ENCODE results near the gene RIT2. TPM values are rescaled to one million over a fixed set of nuclear protein-coding genes. Genes with fewer than 3 reads are reported as not detected.

RIT2 gene
- polyA plus RNA-seq, 1 of the 3 experiments (the other 2 are of a cell fraction): not detected

- H3K36me3 ChIP-seq (replicated peaks in 1 of 2; ENCODE audit: control insufficient read depth in 1 of 2, insufficient read depth in 2 of 2, low read length in 1 of 2): no peaks in the 10 kb centered on the region
- H2AFZ ChIP-seq (ENCODE audit: low read depth): no peak overlapping the region
- no peaks in the 10 kb centered on the region; a peak in 1 of 4 replicates for H3K4me1 ChIP-seq (ENCODE audit: control insufficient read depth in 1 of 2, insufficient read depth in 2 of 2, low read depth in 1 of 2, low read length in 1 of 2)
- H3K4me3 ChIP-seq (ENCODE audit: low read depth in 2 of 2, low read length in 1 of 2): no peak overlapping the region
- no peaks in the 10 kb centered on the region for H3F3A ChIP-seq (replicated peaks; ENCODE audit: insufficient read depth)
- no peak overlapping the region for H3K27ac ChIP-seq (ENCODE audit: low read depth in 2 of 2, low read length in 1 of 2)
- no peaks in the 10 kb centered on the region for H3K27me3 ChIP-seq (ENCODE audit: insufficient read depth)
- no peaks in the 10 kb centered on the region for H4K20me1 ChIP-seq (ENCODE audit: insufficient read depth)
- TF ChIP-seq GABPA (IDR thresholded peaks at IDR 0.05; ENCODE audit: low read depth) (no peak), RFX5 (IDR thresholded peaks at IDR 0.05; ENCODE audit: low read length) (no peak), NFIC (IDR thresholded peaks at IDR 0.05; ENCODE audit: borderline replicate concordance) (no peak), FOXM1 (IDR thresholded peaks at IDR 0.05; ENCODE audit: low read depth) (no peak), EZH2phosphoT487 (IDR thresholded peaks at IDR 0.05; ENCODE audit: borderline replicate concordance, low read depth) (no peak), SMC3 (IDR thresholded peaks at IDR 0.05; ENCODE audit: low read depth, low read length) (no peak), EP300 (IDR thresholded peaks at IDR 0.05; ENCODE audit: borderline replicate concordance in 1 of 2, low read depth in 1 of 2, low read length in 1 of 2) (no peak), JUND (IDR thresholded peaks at IDR 0.05) (no peak), TCF12 (IDR thresholded peaks at IDR 0.05) (no peak), ELF1 (IDR thresholded peaks at IDR 0.05) (no peak), RCOR1 (IDR thresholded peaks at IDR 0.05; ENCODE audit: low read length) (no peak), PBX3 (IDR thresholded peaks at IDR 0.05) (no peak)
- ChIA-PET POLR2A (no interaction called here), CTCF (interaction anchor here (1.1 kb wide), 1 partner anchor 66 kb away, joined by 3 read pairs; no protein-coding TSS in a partner anchor)
- H3K4me2 ChIP-seq: no peak overlapping the region
- H3K9ac ChIP-seq: no peak overlapping the region
- H3K79me2 ChIP-seq (ENCODE audit: insufficient read depth): no peaks in the 10 kb centered on the region
- no peak for DNase-seq
- 42% methylated on average over 7 of the region's 7 CpGs for WGBS (ENCODE audit: low lambda C conversion rate)
- H3K9me2 ChIP-seq: no peaks in the 10 kb centered on the region
- H3K9me3 ChIP-seq: no peaks in the 10 kb centered on the region
Measured at GRCh38 chr18:42743373-42744138, 371.9 kb downstream of the RIT2 start.

GRCh38 chr18:42742969-42743368, 372.5 kb downstream of the RIT2 start:
- no peak overlapping the region for H3K27ac ChIP-seq (ENCODE audit: low read depth in 2 of 2, low read length in 1 of 2)
- H3K4me2 ChIP-seq: no peak overlapping the region
- no peaks in the 10 kb centered on the region for H3F3A ChIP-seq (replicated peaks; ENCODE audit: insufficient read depth)
- CTCF ChIA-PET: interaction anchor here (1.1 to 1.3 kb wide), 3 partner anchors 10 to 66 kb away, joined by 3 to 6 read pairs (median 3); no protein-coding TSS in a partner anchor
- no peaks in the 10 kb centered on the region for H3K27me3 ChIP-seq (ENCODE audit: insufficient read depth)
- H3K9me2 ChIP-seq: no peaks in the 10 kb centered on the region
- POLR2A ChIA-PET: no interaction called here
- TF ChIP-seq NRF1 (IDR thresholded peaks at IDR 0.05; ENCODE audit: low read depth, low read length): no peak
- TF ChIP-seq GATA2 (CRISPR knock-in tag; IDR thresholded peaks at IDR 0.05): no peak
- TF ChIP-seq YY1 (IDR thresholded peaks at IDR 0.05; ENCODE audit: low read depth): no peak
- TF ChIP-seq CHD2 (IDR thresholded peaks at IDR 0.05; ENCODE audit: low read length, partially characterized antibody): no peak
- no peak for TF ChIP-seq JUND (IDR thresholded peaks at IDR 0.05)
- TF ChIP-seq NFIC (IDR thresholded peaks at IDR 0.05; ENCODE audit: borderline replicate concordance): no peak
- no peak for TF ChIP-seq TEAD4 (IDR thresholded peaks at IDR 0.05; ENCODE audit: borderline replicate concordance, insufficient read depth)
- TF ChIP-seq PBX3 (IDR thresholded peaks at IDR 0.05): no peak
- TF ChIP-seq USF2 (IDR thresholded peaks at IDR 0.05; ENCODE audit: borderline replicate concordance, low read depth, low read length): no peak
- H3K79me2 ChIP-seq (ENCODE audit: insufficient read depth): no peaks in the 10 kb centered on the region
- H3K9ac ChIP-seq: no peak overlapping the region
- no peak overlapping the region for H2AFZ ChIP-seq (ENCODE audit: low read depth)
- H3K4me3 ChIP-seq (ENCODE audit: low read depth in 2 of 2, low read length in 1 of 2): no peak overlapping the region
- no peak for DNase-seq
- H3K4me1 ChIP-seq (ENCODE audit: control insufficient read depth in 1 of 2, insufficient read depth in 2 of 2, low read depth in 1 of 2, low read length in 1 of 2): no peaks in the 10 kb centered on the region; a peak in 1 of 4 replicates
- no peaks in the 10 kb centered on the region for H4K20me1 ChIP-seq (ENCODE audit: insufficient read depth)
- H3K36me3 ChIP-seq (replicated peaks in 1 of 2; ENCODE audit: control insufficient read depth in 1 of 2, insufficient read depth in 2 of 2, low read length in 1 of 2): no peaks in the 10 kb centered on the region
- no peaks in the 10 kb centered on the region for H3K9me3 ChIP-seq
